NAMALWA (cell line): ENCODE data around the gene ESPL1.
"Not testable (repeated sequence)": the region's sequence is repeated elsewhere in the genome, so short reads cannot be mapped to it uniquely, and the experiment has no call there.

ENCODE experiments used
- DNase-seq: peaks from one replicate; pipeline ENCODE4 v3.0.0-alpha.2; 2015; ENCODE audit warnings: low spot score

ESPL1 gene

GRCh38 chr12:53300187-53300586 is 32.1 kb downstream of the ESPL1 start:
- DNase-seq: no peak

GRCh38 chr12:53302903-53303302 is 34.8 kb downstream of the ESPL1 start:
- DNase-seq: no peak

- DNase-seq: no peak
Measured at GRCh38 chr12:53306826-53307225, 38.7 kb downstream of the ESPL1 start.

- no peak for DNase-seq
Measured at GRCh38 chr12:53308276-53308675, 40.2 kb downstream of the ESPL1 start.

GRCh38 chr12:53313996-53314395 is 45.9 kb downstream of the ESPL1 start:
- DNase-seq: no peak

- DNase-seq: no peak
Measured at GRCh38 chr12:53320352-53321195, 52.5 kb downstream of the ESPL1 start.

- peak; percentile 84 for DNase-seq
Measured at GRCh38 chr12:53324113-53324778, 56.1 kb downstream of the ESPL1 start.

- DNase-seq: peak; percentile 88
Measured at GRCh38 chr12:53324779-53325510, 56.8 kb downstream of the ESPL1 start.

- no peak for DNase-seq
Measured at GRCh38 chr12:53325511-53326061, 57.5 kb downstream of the ESPL1 start.

GRCh38 chr12:53326460-53327185 is 58.5 kb downstream of the ESPL1 start:
- DNase-seq: no peak

- peak; percentile 34 for DNase-seq
Measured at GRCh38 chr12:53327435-53328042, 59.4 kb downstream of the ESPL1 start.

GRCh38 chr12:53328043-53328435 is 59.9 kb downstream of the ESPL1 start:
- DNase-seq: peak; percentile 45

GRCh38 chr12:53330671-53331070 is 62.6 kb downstream of the ESPL1 start:
- DNase-seq: no peak

- DNase-seq: not testable (repeated sequence)
Measured at GRCh38 chr12:53332339-53332738, 64.2 kb downstream of the ESPL1 start.

- DNase-seq: no peak
Measured at GRCh38 chr12:53332744-53333143, 64.6 kb downstream of the ESPL1 start.

GRCh38 chr12:53333289-53333688 is 65.2 kb downstream of the ESPL1 start:
- DNase-seq: no peak

GRCh38 chr12:53333845-53334244 is 65.7 kb downstream of the ESPL1 start:
- DNase-seq: no peak

GRCh38 chr12:53334822-53335221 is 66.7 kb downstream of the ESPL1 start:
- DNase-seq: no peak

GRCh38 chr12:53336181-53336681 is 68.1 kb downstream of the ESPL1 start, which contains the start of gene SP7:
Gene SP7, minus strand, starts transcription at chr12:53336354. Its CDS starts 708 bp downstream, at chr12:53335646.
- DNase-seq: no peak

GRCh38 chr12:53338017-53338416 is 69.9 kb downstream of the ESPL1 start:
- no peak for DNase-seq

- DNase-seq: no peak
Measured at GRCh38 chr12:53338916-53339315, 70.8 kb downstream of the ESPL1 start.
